ENCODE results near the gene ATP5PD. TPM values are rescaled to one million over a fixed set of nuclear protein-coding genes. Genes with fewer than 3 reads are reported as not detected.

The ATP5PD gene
- total and polyA plus RNA-seq, 2 of the 13 experiments (the other 11 are each of a cell fraction or from before 2014, with no cell fraction given), result 158 to 428 TPM

DNA sequence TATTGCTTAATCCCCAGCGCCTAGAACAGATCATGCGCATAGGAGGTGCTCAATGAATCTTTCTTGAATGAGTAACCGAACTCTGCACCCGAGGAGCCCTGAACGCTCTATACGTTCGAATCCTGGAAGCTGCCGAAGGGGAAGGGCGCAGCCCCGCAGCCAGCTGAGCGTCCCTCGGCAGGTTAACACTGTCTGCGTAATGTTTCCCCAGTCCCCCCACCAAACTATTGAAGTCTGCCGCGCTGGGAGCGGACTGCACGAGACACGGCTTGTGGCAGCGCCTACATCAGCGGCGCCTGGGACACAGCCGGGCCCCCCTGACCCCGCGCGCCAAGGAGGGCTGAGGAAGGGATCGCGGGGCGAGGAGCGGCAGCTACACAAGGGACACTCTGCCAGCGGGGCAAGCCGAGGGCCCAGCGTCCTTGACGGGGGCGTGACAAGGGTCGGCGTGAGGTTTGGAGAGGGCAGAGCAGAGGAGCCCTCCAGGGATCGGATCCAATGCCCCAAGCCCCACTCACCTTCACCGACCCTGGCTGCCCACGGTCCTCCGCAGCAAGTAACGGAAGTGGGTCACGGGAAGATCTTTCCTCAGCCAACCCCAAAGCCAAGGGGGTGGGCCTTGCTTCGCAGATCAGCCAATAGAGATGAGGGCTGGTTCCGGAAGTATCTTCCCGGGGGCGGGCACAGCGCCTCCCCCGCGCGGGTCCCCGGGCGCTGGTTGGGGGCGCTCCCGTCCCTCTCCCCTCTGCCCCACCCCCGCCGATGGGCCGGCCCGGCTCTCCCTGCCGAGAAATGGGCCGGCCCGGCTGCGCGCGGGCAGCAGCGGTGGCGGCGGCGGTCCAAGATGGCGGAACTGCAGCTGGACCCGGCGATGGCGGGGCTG, at the start of gene ATP5PD, which contains the start of gene KCTD2 (continued):
- TF ChIP-seq, protein P1, sequence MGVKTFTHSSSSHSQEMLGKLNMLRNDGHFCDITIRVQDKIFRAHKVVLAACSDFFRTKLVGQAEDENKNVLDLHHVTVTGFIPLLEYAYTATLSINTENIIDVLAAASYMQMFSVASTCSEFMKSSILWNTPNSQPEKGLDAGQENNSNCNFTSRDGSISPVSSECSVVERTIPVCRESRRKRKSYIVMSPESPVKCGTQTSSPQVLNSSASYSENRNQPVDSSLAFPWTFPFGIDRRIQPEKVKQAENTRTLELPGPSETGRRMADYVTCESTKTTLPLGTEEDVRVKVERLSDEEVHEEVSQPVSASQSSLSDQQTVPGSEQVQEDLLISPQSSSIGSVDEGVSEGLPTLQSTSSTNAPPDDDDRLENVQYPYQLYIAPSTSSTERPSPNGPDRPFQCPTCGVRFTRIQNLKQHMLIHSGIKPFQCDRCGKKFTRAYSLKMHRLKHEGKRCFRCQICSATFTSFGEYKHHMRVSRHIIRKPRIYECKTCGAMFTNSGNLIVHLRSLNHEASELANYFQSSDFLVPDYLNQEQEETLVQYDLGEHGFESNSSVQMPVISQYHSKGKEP (CRISPR knock-in tag; IDR thresholded peaks at IDR 0.05), result no peak
- TF ChIP-seq ZNF614 (CRISPR knock-in tag; IDR thresholded peaks at IDR 0.05; ENCODE audit: borderline replicate concordance) (peak; percentile 45; the same call in 1 of the 2 replicates), ZNF644 (CRISPR knock-in tag; IDR thresholded peaks at IDR 0.05; ENCODE audit: low read depth) (no peak), HDAC6 (IDR thresholded peaks at IDR 0.05; ENCODE audit: low read depth, low read length) (no peak), KDM5A (IDR thresholded peaks at IDR 0.05; ENCODE audit: borderline replicate concordance, low read length) (peak; percentile 90), HES4 (CRISPR knock-in tag; IDR thresholded peaks at IDR 0.05; ENCODE audit: borderline replicate concordance) (peak; percentile 94), ZNF83 (CRISPR knock-in tag; IDR thresholded peaks at IDR 0.05; ENCODE audit: borderline replicate concordance) (no peak; the same call in 1 of the 2 replicates), MXI1 (IDR thresholded peaks at IDR 0.05; ENCODE audit: borderline replicate concordance, low read depth, low read length) (peak; percentile 79; the same call in 2 of the 3 replicates), CBFB (CRISPR knock-in tag; IDR thresholded peaks at IDR 0.05) (peak; percentile 70), ZNF569 (CRISPR knock-in tag; IDR thresholded peaks at IDR 0.05; ENCODE audit: borderline replicate concordance) (no peak), ZNF670 (CRISPR knock-in tag; IDR thresholded peaks at IDR 0.05; ENCODE audit: borderline replicate concordance) (peak; percentile 86; the same call in 1 of the 2 replicates), FOXO1 (CRISPR knock-in tag; IDR thresholded peaks at IDR 0.05) (peak; percentile 35; the same call in 1 of the 2 replicates), HDAC1 (CRISPR knock-in tag; IDR thresholded peaks at IDR 0.05) (peak; percentile 91), ZNF256 (CRISPR knock-in tag; conservative IDR thresholded peaks at IDR 0.05) (no peak; the same call in 1 of the 2 replicates), SOX6 (IDR thresholded peaks at IDR 0.05) (no peak), SOX6 (CRISPR knock-in tag; IDR thresholded peaks at IDR 0.05) (peak; percentile 67), CBX5 (CRISPR knock-in tag; IDR thresholded peaks at IDR 0.05; ENCODE audit: borderline replicate concordance) (no peak; the same call in 1 of the 2 replicates), ZNF33B (CRISPR knock-in tag; IDR thresholded peaks at IDR 0.05) (peak; percentile 58; the same call in 1 of the 2 replicates)
- TF ChIP-seq, protein P2, sequence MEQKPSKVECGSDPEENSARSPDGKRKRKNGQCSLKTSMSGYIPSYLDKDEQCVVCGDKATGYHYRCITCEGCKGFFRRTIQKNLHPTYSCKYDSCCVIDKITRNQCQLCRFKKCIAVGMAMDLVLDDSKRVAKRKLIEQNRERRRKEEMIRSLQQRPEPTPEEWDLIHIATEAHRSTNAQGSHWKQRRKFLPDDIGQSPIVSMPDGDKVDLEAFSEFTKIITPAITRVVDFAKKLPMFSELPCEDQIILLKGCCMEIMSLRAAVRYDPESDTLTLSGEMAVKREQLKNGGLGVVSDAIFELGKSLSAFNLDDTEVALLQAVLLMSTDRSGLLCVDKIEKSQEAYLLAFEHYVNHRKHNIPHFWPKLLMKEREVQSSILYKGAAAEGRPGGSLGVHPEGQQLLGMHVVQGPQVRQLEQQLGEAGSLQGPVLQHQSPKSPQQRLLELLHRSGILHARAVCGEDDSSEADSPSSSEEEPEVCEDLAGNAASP (CRISPR knock-in tag; IDR thresholded peaks at IDR 0.05; ENCODE audit: borderline replicate concordance), result peak; percentile 58; the same call in 1 of the 2 replicates
- TF ChIP-seq, protein P3, sequence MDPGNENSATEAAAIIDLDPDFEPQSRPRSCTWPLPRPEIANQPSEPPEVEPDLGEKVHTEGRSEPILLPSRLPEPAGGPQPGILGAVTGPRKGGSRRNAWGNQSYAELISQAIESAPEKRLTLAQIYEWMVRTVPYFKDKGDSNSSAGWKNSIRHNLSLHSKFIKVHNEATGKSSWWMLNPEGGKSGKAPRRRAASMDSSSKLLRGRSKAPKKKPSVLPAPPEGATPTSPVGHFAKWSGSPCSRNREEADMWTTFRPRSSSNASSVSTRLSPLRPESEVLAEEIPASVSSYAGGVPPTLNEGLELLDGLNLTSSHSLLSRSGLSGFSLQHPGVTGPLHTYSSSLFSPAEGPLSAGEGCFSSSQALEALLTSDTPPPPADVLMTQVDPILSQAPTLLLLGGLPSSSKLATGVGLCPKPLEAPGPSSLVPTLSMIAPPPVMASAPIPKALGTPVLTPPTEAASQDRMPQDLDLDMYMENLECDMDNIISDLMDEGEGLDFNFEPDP (CRISPR knock-in tag; conservative IDR thresholded peaks at IDR 0.05), result no peak
- TF ChIP-seq, protein P4, sequence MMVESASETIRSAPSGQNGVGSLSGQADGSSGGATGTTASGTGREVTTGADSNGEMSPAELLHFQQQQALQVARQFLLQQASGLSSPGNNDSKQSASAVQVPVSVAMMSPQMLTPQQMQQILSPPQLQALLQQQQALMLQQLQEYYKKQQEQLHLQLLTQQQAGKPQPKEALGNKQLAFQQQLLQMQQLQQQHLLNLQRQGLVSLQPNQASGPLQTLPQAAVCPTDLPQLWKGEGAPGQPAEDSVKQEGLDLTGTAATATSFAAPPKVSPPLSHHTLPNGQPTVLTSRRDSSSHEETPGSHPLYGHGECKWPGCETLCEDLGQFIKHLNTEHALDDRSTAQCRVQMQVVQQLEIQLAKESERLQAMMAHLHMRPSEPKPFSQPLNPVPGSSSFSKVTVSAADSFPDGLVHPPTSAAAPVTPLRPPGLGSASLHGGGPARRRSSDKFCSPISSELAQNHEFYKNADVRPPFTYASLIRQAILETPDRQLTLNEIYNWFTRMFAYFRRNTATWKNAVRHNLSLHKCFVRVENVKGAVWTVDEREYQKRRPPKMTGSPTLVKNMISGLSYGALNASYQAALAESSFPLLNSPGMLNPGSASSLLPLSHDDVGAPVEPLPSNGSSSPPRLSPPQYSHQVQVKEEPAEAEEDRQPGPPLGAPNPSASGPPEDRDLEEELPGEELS (CRISPR knock-in tag; IDR thresholded peaks at IDR 0.05), result no peak; the same call in 1 of the 2 replicates
- TF ChIP-seq, protein P5, sequence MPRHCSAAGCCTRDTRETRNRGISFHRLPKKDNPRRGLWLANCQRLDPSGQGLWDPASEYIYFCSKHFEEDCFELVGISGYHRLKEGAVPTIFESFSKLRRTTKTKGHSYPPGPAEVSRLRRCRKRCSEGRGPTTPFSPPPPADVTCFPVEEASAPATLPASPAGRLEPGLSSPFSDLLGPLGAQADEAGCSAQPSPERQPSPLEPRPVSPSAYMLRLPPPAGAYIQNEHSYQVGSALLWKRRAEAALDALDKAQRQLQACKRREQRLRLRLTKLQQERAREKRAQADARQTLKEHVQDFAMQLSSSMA (CRISPR knock-in tag; IDR thresholded peaks at IDR 0.05), result 0 out of 2 replicates have a peak, but pooled peaks have one; percentile 92
